ENCODE measurements around the gene STXBP3.

STXBP3 gene

DNA sequence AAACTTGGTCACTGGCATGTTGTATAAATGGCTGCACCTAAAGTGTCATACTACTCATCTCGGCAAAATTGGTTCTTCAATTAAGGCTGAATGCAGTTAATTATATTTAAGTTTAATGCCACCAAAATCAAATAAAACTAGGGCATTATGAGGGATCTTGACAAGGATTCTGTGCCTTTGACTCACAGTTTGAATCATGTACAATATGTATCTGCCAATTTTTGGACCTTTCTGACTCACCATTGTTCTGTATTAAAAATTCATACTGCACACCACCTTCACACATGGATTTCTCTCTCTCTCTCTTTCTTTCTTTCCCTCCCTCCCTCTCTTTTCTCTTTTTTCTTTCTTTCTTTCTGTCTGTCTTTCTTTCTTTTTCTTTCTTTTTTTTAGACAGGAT lies 14.1 kb upstream of the STXBP3 start:
- no peak for DNase-seq (ENCODE audit: low spot score)
- TF ChIP-seq, protein P1, sequence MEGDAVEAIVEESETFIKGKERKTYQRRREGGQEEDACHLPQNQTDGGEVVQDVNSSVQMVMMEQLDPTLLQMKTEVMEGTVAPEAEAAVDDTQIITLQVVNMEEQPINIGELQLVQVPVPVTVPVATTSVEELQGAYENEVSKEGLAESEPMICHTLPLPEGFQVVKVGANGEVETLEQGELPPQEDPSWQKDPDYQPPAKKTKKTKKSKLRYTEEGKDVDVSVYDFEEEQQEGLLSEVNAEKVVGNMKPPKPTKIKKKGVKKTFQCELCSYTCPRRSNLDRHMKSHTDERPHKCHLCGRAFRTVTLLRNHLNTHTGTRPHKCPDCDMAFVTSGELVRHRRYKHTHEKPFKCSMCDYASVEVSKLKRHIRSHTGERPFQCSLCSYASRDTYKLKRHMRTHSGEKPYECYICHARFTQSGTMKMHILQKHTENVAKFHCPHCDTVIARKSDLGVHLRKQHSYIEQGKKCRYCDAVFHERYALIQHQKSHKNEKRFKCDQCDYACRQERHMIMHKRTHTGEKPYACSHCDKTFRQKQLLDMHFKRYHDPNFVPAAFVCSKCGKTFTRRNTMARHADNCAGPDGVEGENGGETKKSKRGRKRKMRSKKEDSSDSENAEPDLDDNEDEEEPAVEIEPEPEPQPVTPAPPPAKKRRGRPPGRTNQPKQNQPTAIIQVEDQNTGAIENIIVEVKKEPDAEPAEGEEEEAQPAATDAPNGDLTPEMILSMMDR (IDR thresholded peaks at IDR 0.05; ENCODE audit: extremely low read depth, insufficient read depth, missing control alignments) = no peak
- in situ Hi-C loops (cut with MboI; ENCODE audit: low pct_unique_long_range_greater_than_20kb, low sequenced_read_pairs, unreplicated experiment) = no loop called here

DNA sequence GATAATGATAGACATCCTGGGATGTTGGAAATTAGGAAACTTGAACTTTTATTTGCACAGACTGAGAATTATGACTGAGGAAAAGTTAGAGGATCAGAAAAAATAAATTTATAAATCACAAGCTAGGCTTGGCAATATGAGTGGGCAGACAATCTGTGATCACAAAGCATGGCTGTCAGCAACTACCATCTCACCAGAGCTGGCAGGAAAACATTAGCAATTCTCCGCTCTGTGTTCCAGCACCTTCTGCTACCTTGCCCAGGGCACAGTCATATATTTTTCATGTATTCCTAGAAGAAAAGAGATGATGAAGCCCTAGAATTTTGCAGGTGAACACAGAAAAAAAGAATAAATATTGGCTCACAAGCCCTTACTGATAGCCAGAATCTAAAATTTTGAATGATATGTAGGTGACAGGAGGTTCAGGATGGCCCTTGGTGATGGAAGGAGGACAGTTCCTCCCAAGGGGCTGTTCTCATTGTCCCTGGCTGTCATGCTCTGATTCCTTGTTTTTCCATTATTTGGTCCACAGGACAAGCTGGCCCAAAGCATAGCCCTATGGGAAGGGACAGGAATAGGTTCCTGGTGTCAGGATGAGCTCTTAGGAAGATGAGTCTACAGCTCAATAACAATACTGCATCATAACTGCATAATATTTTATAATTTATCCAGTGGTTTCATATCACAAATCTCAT lies 12.2 kb upstream of the STXBP3 start:
- in situ Hi-C loops (cut with MboI; ENCODE audit: low pct_unique_long_range_greater_than_20kb, low sequenced_read_pairs, unreplicated experiment) = no loop called here
- no peak for DNase-seq (ENCODE audit: low spot score)
- TF ChIP-seq, protein P1 (IDR thresholded peaks at IDR 0.05; ENCODE audit: extremely low read depth, insufficient read depth, missing control alignments) = no peak

DNA sequence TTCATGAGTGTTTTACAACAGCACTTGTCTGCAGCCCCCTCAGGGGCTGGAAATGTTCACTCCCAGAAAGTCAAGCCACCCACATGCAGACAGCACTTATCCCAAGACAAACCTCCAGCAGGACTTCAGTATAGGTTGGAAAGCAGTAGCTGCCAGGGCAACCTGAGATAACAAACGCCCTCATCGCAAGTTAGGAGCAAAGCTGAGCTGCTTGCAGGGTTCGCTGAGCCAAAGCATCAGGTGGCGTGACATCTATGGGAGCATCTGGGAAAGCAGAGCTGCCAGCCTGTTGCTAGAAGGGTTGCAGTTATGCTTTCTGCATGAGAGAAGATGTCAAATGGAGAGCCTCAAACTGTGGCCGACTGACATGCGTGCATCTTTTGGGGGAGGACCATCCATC lies 4.2 kb upstream of the STXBP3 start:
- no peak for DNase-seq (ENCODE audit: low spot score)
- in situ Hi-C loops (cut with MboI; ENCODE audit: low pct_unique_long_range_greater_than_20kb, low sequenced_read_pairs, unreplicated experiment) = no loop called here

GRCh38 chr1:108745980-108746381 lies 493 bp upstream of the STXBP3 start:
- no peak for DNase-seq (ENCODE audit: low spot score)
- in situ Hi-C loops (cut with MboI; ENCODE audit: low pct_unique_long_range_greater_than_20kb, low sequenced_read_pairs, unreplicated experiment) = no loop called here
- TF ChIP-seq, protein P1 (IDR thresholded peaks at IDR 0.05; ENCODE audit: extremely low read depth, insufficient read depth, missing control alignments) = no peak

More for the DNA sequence above, 4.2 kb upstream of the STXBP3 start:
- TF ChIP-seq, protein P1 (IDR thresholded peaks at IDR 0.05; ENCODE audit: extremely low read depth, insufficient read depth, missing control alignments) = no peak

GRCh38 chr1:108747171-108747850 lies 837 bp downstream of the STXBP3 start:
- in situ Hi-C loops (cut with MboI; ENCODE audit: low pct_unique_long_range_greater_than_20kb, low sequenced_read_pairs, unreplicated experiment) = no loop called here
- DNase-seq (ENCODE audit: low spot score) = peak; percentile 29
- TF ChIP-seq, protein P1 (IDR thresholded peaks at IDR 0.05; ENCODE audit: extremely low read depth, insufficient read depth, missing control alignments) = no peak

- DNase-seq (ENCODE audit: low spot score) = no peak
- TF ChIP-seq, protein P1 (IDR thresholded peaks at IDR 0.05; ENCODE audit: extremely low read depth, insufficient read depth, missing control alignments) = no peak
- in situ Hi-C loops (cut with MboI; ENCODE audit: low pct_unique_long_range_greater_than_20kb, low sequenced_read_pairs, unreplicated experiment) = no loop called here
Observed at GRCh38 chr1:108747898-108748297, 1.4 kb downstream of the STXBP3 start.
